Stimulated activated CD4-positive, alpha-beta T cell treated with anti-CD3 and anti-CD28 coated beads, Interleukin-4, amount 100 ng/mL, for 1 hour (primary cell): Measurements from ENCODE around the gene BAIAP2.
"Not testable (repeated sequence)": the region's sequence is repeated elsewhere in the genome, so short reads cannot be mapped to it uniquely, and the experiment has no call there.

Experiments used
- DNase-seq: peaks from one replicate; pipeline ENCODE4 v3.0.0-alpha.2; 2020

Gene BAIAP2

DNA sequence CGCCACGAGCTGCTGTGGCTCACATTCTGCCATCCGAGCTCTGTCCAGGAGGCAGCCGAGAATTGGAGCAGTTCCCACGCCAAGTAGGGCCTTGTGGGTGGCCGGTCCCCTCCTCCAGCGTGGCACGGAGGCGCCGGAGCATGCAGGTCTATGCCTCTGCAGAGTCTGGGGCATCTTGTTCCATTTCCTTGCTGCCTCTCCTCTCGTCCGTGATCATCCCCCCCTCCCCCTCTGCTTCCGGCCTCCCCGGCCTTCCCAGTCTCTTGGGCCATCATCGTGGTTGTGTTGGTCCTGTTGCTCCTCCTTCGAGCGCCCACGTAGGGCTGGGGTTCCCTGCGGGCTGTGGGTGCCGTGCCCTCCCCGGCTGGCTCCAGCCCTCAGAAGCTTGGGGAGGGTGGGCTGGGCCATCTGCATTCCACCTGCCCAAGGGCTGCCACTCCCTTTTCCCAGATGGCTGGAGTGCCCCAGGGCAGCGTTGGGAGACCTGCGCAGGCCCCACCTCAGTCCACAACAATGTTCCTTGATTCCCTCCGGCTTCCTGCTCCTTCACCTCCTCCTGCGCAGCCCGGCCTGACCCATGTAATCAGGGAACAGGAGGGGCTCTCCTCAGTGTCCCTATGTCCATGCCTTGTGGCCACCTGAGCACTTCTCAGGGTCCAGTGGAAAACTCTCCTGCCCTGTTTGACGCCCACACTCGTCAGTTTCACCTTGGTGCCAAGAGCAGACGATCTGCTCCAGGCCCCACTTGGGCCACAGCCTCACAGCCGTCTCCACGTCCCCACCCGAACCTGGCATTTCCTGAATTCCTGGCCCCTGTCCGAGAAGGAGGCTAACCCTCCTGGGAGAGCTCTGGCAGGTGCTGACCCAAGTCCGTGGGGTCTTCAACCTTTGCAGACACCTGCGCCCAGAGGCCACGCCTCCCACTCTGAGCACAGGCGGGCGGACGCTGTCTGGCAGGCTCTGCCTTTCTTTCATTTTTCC is 37.1 kb downstream of the BAIAP2 start:
- no peak for DNase-seq

DNA sequence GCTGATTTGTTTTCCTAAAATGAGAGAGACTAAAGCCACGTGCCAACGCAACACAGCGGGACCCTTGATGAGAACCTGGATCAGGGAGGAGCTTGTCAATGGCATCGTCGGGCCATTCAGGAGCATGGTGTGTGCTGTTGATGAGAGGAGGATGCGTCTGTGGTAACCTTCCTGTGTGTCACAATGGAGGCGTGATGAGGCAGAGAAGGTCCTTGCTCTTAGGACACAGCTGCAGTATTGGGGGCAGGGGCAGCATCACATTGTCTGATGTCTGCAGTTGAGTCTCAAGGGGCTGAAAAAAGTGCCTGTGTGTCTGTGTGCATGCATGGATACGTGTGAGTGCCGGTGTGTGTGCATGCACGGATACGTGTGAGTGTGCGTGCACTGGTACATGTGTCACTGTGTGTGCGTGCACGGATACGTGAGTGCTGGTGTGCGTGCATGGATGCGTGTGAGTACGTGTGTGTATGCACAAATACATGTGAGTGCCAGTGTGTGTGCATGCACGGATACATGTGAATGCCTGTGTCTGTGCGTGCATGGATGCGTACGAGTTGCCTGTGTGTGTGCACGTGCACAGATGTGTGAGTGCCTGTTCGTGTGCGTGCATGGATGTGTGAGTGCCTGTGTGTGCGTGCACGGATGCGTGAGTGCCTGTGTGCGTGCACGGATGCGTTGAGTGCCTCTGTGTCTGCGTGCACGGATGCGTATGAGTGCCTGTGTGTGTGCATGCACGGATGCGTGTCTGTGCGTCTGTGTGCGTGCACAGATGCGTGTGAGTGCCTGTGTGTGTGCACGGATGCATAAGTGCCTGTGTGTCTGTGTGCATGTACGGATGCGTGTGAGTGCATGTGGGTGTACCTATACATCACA is 39.3 kb downstream of the BAIAP2 start:
- DNase-seq: no peak

DNA sequence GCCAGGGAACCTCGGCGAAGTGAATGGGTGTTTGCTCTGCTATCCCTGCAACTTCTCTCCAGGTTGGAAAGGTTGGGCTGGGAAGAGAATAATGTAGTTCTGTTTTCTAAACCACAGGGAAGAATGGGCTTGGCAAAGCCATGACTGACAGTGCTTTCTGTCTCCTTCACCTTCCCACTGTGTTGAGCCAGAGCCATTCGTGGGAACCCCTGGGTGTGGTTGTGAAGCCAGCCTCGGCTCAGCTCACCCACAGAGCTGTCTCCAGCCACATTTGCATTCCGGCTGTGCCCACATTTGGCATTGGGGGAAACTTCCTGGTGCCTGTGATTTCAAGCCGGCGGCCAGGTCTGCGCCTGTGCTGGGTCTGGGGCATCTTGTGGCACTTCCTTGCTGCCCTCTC is 39.9 kb downstream of the BAIAP2 start:
- DNase-seq: no peak

DNA sequence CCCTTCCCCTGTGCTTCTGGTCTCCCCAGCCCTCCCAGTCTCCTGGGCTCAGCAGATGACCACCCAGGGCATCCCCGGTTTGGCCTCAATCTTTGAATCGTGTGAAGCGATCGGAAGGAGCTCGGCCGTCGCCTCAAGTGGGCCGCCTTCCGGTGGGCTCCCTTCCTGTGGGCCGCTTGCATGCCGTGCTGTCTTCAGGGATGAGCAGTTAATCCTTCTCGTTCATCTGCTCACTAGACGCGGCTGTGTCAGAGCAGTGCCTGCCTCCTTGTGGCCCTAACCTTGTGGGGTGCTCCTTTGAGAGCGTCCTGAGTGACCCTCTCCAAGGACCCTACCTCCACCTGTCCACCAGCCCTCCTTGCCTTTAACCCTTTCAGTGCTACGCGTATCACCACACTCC is 40.4 kb downstream of the BAIAP2 start:
- DNase-seq: no peak

DNA sequence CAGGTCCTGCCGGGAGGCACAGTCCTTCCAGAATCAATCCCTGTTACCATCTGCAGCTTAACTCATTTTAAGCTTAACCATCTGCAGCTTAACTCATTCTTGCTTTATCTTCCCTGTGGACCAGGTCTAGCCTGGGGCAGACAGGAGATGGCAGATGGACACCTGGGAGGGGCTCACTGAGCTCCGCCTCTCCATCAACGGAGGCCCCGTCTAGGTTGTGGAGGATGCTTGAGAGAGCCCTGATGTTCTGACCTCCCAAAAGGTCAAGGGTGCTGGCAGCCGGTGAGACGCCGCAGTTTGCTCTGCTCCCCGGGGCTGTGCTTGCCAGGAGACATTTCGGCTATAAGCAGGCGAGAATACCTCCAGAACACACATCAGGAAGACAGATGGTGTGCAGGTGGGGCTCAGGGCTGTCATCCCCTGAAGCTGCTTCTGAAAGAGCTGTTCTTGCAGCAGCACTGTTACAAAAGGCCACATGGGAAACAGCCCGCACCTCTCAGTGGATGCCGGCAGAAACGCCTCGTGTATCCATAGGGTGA is 41.3 kb downstream of the BAIAP2 start:
- no peak for DNase-seq

DNA sequence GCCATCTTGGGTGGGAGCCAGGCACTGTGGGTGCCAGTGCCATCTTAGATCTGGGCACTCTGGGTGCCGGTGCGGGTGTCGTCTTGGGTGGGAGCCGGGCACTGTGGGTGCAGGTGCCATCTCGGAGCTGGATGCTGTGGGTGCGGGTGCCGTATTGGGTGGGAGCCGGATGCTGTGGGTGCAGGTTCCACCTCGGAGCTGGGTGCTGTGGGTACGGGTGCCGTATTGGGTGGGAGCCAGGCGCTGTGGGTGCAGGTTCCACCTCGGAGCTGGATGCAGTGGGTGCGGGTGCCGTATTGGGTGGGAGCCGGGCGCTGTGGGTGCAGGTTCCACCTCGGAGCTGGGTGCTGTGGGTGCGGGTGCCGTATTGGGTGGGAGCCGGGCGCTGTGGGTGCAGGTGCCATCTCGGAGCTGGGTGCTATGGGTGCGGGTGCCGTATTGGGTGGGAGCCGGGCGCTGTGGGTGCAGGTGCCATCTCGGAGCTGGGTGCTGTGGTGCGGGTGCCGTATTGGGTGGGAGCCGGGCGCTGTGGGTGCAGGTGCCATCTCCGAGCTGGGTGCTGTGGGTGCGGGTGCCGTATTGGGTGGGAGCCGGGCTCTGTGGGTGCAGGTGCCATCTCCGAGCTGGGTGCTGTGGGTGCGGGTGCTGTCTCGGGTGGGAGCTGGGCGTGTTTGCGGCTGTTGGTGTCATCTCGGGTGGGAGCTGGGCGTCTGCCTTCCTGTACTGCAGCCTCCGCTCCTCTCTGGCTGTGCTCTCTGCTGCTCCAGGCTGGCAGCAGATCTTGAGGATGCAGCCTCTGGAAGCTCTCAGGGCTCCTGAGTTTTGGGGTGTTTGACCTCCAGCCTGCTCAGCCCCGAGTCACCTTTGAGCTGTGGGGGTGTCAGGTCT is 43.3 kb downstream of the BAIAP2 start:
- not testable (repeated sequence) for DNase-seq

DNA sequence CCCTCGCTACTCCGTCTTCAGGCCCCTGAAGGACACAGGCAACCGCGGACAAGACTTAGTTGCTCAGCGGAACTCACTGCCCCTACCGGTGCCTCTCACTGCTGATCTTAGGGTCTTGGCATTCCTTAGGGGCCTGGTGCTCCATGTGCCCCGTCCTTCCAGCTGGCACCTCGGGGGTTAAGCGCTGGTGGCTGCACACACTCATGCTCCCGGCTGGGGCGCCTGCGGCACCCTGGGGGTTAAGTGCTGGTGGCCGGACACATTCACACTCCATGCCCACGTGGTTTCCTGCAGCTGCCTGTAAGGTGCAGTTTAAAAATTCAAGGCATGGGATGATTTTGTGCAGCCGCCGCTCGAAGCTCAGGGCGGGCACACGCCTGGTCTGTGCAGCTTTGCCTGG is 45.1 kb downstream of the BAIAP2 start:
- DNase-seq: no peak

DNA sequence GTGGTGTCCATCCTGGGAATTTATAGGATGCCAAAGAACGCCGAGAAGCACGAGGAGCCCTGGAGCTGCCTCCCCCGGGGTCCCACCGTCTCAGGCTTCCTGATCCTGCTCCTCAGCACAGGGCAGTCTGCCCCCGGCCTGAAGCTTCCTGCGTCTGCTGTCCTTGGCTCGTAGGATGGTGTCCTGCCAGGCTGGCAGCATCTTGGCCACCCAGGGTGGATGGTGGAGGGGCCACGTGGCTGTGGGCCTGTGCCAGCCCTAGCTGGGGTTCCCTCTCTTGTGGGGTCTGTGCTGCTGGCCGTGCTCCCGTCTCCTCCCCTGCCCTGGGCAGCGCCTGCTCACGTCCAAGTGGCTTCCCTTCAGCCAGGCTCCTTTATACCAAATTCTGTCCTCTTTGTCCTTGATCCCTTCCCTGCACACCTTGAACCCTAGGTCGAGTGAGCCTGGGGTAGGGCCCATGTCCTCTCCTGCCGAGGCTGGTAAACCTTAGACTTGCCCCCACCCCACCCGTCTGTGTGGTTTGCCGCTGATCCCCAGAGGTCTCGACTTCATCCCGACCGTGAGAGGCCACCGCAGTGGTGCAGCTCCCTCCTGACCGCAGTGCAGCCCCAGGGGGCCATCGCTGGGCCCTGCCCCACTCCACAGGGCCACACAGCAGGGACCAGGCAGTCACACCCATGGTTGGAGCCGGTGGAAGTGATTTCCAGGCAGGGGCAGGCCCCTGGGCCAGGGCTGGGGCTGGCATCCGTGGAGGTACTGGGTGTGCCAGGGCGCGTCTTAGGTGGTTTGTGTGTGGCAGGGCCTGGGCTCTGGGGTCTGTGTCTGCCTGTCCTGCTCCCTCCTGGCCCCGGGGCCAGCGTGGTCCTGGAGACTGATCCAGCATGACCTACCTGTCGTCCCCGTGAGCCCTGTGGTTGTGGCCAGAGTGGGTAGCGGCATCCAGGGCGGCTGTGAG is 46.5 kb downstream of the BAIAP2 start:
- DNase-seq: no peak

DNA sequence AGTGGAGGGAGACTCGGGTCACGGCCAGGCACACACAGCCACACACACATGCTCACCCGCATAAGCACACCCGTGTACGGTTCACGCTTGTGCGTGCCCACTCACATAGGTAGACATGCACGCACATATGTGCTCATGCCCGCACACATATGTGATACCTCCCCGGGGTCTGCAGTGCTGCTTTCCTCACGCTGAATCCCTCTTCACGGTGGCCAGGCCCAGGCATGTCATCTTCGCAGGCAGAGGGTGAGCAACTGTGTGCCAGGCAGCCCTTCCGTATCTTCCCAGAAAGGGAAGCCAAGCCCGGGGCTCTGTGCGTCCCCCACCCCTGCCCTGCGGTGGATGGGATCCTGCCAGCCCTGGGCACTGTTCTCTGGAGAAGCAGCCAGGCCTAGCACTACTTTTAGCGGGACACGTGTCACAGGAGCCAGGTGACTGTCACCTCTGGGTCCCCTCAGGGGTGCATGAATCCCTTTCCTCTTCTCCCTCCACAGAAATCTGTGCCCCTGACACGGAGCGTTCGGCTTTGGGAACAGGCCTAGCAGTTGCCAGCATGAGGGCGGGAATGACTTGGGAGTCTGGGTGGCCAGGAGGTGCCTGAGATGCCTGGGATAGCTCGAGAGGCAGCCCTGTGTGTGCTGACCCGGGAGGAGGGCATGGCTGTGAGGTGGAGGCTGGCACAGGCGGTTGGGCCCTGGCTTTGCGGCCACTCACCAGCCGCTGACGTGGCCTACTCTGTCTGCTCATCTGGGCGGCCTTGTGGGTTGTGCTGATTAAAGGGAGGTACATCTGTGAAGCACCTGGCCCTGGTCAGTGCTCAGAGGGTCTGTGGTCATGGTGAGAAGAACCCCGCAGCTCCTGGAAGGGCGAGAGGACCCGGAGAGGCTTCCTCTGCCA is 47.5 kb downstream of the BAIAP2 start:
- no peak for DNase-seq

DNA sequence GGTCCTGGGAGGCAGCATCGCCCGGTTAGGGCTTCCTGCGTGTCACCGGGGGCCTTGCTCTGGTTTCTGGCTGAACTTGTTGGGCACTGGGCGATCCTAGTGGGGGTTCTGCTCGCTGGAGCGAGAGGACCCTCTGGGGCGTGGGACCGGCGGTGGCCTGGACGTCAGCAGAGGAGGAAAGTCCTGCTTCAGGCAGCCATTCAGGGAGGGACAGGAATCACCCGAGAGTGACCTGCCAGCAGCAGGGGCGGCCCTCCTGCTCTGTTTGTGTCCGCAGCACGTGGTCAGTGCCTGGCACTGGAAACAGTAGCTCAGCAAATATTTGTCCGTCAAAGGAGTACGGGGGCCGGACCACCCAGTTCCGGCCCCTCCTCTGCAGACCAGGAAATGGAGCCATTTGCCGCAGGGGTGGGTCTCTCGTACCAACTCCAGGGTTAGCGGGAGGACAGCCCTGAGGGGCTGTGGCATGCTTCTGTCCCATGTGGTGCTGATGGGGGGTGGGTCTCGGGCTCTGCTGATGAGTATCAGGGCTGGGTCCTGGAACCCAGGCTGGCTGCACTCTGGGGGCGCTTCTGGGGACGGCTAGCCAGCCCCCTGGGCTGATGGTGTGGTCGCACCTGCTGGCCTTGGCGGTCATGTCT is 48.3 kb downstream of the BAIAP2 start:
- DNase-seq: no peak

DNA sequence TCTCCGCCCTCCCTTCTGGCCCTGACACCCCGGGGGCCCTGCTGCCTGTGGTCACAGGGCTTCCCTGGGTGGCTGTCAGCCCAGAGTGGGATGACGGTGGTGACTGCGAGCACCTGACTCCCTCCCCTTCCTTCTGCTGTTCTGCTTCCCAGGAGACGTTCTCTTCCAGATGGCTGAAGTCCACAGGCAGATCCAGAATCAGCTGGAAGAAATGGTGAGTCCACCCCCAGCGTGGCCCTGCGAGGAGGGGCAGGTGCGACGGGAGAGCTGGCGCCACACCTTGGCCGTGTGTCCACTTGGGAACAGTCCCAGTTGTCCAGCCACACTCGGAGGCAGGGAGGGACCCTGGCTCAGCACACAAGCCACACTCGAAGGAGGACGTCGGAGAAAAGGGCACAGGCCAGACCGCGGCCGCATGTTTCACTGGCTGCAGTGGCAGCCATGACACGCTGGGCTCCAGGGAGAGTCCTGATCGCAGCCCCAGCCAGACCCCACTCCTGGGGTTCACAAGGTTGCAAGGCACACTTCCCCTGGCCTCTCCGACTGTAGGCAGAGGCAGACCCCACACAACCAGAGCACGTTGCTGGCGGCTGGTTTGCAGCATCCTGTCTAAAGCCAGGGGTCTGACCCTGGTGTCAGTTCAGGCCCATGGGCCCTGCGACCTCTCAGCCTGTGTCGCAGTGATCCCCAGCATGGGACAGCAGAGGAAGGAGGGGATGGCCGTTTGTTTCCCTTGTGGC is 49.9 kb downstream of the BAIAP2 start:
- DNase-seq: no peak

DNA sequence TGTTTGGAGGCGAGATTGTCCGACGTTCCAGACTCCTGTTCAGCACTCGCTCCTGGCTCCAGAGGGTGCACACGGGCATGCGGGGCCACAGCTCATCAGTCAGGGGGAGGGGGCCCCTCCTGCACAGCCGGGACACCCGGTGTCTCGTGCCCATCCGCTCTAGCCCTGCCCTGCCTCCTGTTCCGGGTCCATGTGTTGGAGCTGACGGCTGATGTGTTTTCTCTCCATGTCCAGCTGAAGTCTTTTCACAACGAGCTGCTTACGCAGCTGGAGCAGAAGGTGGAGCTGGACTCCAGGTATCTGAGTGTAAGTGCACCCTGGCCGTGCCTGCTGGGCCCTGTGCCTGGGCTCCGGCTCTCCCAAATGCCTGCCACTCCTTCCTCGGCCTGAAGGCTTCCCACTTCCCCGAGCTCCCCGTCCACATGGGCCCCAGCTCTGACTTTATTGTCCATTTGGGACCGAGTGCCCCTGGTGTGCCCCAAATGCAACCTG is 50.5 kb downstream of the BAIAP2 start:
- no peak for DNase-seq

DNA sequence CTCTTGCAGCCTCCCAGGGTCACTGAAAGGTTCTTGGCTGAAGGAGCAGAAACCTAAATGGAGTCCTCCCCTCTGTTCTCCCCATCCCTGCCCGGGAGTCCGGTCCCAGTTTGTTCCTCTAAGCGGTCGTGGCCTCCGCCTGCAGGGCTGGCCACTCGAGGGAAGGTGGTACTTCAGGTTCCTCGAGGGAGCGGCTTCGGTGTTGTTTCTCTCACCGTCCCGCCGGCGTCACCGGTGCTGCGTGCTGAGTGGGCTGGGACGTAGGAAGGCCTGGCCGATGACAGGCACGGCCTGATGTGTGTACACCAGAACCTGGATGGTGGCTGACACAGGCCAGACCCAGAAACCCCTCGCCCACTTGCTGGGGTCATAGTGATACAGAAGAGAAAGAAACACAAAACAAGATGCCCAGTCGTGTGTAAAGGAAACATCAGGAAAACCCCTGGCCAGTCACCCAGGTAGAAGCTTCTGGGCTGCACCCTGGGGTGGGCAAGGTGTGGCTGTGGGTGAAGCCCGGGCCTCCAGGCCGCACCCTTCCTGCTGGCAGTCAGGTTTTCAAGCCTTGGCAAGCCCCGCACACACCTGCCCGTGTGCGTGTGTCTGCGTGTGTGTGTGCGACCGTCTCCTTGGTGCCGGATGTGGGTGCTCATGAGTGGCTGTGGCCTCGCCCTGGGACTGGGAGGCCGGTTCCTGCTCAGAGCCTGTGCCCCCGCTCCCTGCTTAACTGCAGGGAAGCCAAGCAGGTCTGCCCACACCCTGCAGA is 52.0 kb downstream of the BAIAP2 start:
- DNase-seq: no peak

DNA sequence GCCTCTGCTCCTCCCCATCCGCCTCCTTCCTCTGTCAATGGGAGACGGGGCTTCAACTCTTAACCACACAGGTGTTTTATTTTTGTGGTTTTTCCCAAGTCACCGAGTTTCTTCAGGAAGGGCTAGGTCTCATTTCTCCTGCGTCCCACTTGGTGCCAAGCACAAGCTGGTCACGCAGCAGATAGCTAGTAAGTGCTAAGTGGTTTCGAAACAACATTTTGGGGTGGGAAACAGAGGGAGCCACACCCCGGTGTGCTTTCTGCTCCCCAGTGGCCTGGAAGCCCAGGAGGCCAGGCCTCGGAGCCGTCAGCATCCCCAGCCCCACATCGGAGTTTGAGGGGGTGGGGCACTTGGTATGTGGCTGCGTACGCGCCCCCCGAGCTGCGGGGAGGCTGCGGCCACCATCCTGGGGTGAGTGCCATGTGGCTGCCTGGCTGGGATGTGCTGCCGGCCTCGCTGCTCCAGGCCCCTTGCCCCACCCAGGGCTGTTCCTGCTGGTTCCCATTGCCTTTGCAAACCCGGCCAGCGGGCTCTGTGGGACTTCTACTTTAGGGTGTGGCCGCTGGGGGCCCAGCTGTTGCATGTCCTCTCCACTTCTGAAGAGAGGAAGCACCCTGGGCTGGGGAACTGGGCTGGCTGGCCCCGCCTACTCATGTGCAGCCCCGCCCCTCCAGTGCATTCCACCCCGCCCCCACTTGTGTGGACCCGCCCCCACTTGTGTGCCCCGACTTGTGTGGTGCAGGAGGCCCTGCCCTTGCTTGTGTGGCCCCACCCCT is 55.6 kb downstream of the BAIAP2 start:
- DNase-seq: peak; percentile 25

DNA sequence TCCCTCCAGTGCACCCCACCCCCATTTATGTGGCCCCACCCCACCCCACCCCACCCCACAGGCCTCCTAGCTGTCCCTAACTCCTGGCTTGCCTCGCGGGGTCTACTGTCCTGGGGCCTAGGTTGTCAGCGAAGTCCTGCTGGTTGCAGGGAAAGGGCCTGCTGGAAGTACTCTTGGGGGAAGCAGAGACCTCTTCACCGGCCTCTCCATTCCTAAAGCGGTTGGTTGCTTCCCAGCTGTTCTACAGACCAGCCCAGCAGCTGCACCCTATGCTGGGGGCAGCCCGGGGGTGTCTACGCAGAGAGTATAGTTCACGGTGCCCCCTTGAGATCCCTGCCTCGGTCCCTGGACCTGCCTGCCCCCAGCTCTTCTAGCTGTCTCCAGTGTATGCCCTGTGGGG is 56.2 kb downstream of the BAIAP2 start:
- DNase-seq: no peak

DNA sequence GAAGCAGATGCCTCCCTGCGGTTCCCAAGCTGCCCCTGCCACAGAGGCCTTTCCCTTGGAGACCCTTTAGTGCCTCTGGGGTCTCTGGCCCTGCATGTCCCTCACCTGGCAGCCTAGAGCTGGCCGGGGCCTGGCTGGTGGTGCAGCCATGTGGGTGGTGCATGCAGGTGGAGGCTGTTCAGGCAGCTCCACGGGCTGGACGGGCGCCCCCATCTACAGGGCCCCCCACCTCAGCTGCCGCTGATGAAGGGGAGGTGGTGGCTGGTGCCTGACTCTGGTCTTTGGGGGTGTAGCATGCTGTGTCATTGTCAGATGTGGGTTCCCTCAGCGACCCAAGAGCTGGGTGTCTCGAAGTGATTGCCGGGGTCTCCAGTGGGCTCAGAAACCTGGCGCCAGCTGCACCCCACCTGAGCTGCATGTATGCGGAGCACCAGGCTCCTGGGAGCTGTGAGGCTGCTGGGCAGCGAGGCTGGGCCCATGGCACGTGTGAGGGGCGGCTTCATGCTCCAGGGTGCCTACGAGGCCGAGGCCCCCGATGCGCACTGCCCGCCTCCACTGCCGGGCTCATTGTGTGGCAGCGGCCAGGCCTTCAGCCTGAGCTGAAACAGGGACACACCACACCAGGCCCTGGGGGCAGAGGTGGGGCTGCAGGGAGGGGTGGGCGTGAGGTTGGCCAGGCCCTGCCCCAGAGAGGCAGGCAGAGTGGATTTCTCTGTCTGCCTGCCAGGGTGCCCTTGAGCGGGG is 57.0 kb downstream of the BAIAP2 start:
- no peak for DNase-seq
